WTC11 (cell line): ENCODE results near the gene MACO1. TPM values are rescaled to one million over a fixed set of nuclear protein-coding genes. Genes with fewer than 3 reads are reported as not detected.

ENCODE experiments used
- ATAC-seq: fragments of 200-7000 bp; cut with Tn5 transposase; 2 replicates; pipeline ENCODE4 v1.10.0; 2021; ENCODE audit warnings: mild to moderate bottlenecking, moderate library complexity
- CTCF ChIA-PET: fragments of 300-600 bp; sonication (Branson Sonifier 250); formaldehyde crosslinking; loops from one replicate; lab custom pipeline; 2021; ENCODE audit warnings: antibody characterized with exemption; lab: Charles Lee
- POLR2A ChIA-PET: fragments of 350-600 bp; sonication (Branson Sonifier 250); formaldehyde crosslinking; loops from one replicate; lab custom pipeline; 2021; ENCODE audit warnings: antibody characterized with exemption; lab: Charles Lee
- DNase-seq: peaks from one replicate; pipeline ENCODE4 v3.0.0; 2021; ENCODE audit warnings: low spot score
- H3K27ac Mint-ChIP-seq: 2 replicates; pipeline ENCODE4 v1.8.0; 2021; ENCODE audit warnings: mixed read lengths
- H3K27me3 Mint-ChIP-seq: 2 replicates; pipeline ENCODE4 v1.8.0; 2021; ENCODE audit warnings: low read depth, mild to moderate bottlenecking, moderate library complexity, mixed read lengths
- H3K36me3 Mint-ChIP-seq: 2 replicates; pipeline ENCODE4 v1.8.0; 2021; ENCODE audit warnings: mixed read lengths
- H3K4me1 Mint-ChIP-seq: 2 replicates; pipeline ENCODE4 v1.8.0; 2022; ENCODE audit warnings: mixed read lengths
- H3K4me3 Mint-ChIP-seq: 2 replicates; pipeline ENCODE4 v1.8.0; 2021; ENCODE audit warnings: mild to moderate bottlenecking, moderate library complexity, mixed read lengths
- H3K9me3 Mint-ChIP-seq: 2 replicates; pipeline ENCODE4 v1.8.0; 2021; ENCODE audit warnings: mixed read lengths
- AR ChIP-seq: fragments of 250-450 bp; sonication (Bioruptor Pico); IDR thresholded peaks from 2 replicates; pipeline ENCODE4 v1.9.0; 2021; ENCODE audit warnings: mild to moderate bottlenecking
- E2F4 ChIP-seq: sonication (generic); formaldehyde crosslinking; IDR thresholded peaks from 2 replicates; pipeline ENCODE4 v1.8.1; 2022; ENCODE audit warnings: low read depth, mild to moderate bottlenecking, moderate library complexity, missing genetic modification reagents, borderline replicate concordance
- NFE2L1 ChIP-seq: sonication (generic); formaldehyde crosslinking; IDR thresholded peaks from 2 replicates; pipeline ENCODE4 v1.8.1; 2023; ENCODE audit warnings: missing genetic modification reagents
- NR2C2 ChIP-seq: sonication (generic); formaldehyde crosslinking; IDR thresholded peaks from 2 replicates; pipeline ENCODE4 v1.8.0; 2022; ENCODE audit warnings: mild to moderate bottlenecking, missing genetic modification reagents
- NR3C1 ChIP-seq: sonication (generic); formaldehyde crosslinking; conservative IDR thresholded peaks from 2 replicates; pipeline ENCODE4 v1.8.1; 2023; ENCODE audit warnings: low read depth, mild to moderate bottlenecking, missing genetic modification reagents
- SMAD3 ChIP-seq: sonication (generic); formaldehyde crosslinking; IDR thresholded peaks from 2 replicates; pipeline ENCODE4 v1.8.0; 2022; ENCODE audit warnings: missing genetic modification reagents, mild to moderate bottlenecking, borderline replicate concordance
- TP53 ChIP-seq: sonication (generic); formaldehyde crosslinking; IDR thresholded peaks from 2 replicates; pipeline ENCODE4 v1.8.1; 2023; ENCODE audit warnings: mild to moderate bottlenecking, missing genetic modification reagents
- ZBTB43 ChIP-seq: sonication (generic); formaldehyde crosslinking; IDR thresholded peaks from 2 replicates; pipeline ENCODE4 v1.8.1; 2023; ENCODE audit warnings: mild to moderate bottlenecking, missing genetic modification reagents
- ZMAT4 ChIP-seq: fragments of 250-450 bp; sonication (Bioruptor Pico); IDR thresholded peaks from 2 replicates; pipeline ENCODE4 v1.9.0; 2021; ENCODE audit warnings: mild to moderate bottlenecking
- ZNF396 ChIP-seq: fragments of 250-450 bp; sonication (Bioruptor Pico); IDR thresholded peaks from 2 replicates; pipeline ENCODE4 v1.8.0; 2021; ENCODE audit warnings: mild to moderate bottlenecking, moderate library complexity, borderline replicate concordance
- ZNF416 ChIP-seq: fragments of 250-450 bp; sonication (Bioruptor Pico); IDR thresholded peaks from 2 replicates; pipeline ENCODE4 v1.9.0; 2021; ENCODE audit warnings: mild to moderate bottlenecking, inconsistent platforms
- ZNF423 ChIP-seq: fragments of 250-450 bp; sonication (Bioruptor Pico); IDR thresholded peaks from 2 replicates; pipeline ENCODE4 v2.1.2; 2022; ENCODE audit warnings: mild to moderate bottlenecking, moderate library complexity
- ZNF425 ChIP-seq: fragments of 250-450 bp; sonication (Bioruptor Pico); conservative IDR thresholded peaks from 2 replicates; pipeline ENCODE4 v1.9.0; 2021; ENCODE audit warnings: mild to moderate bottlenecking
- ZNF671 ChIP-seq: fragments of 250-450 bp; sonication (Bioruptor Pico); IDR thresholded peaks from 2 replicates; pipeline ENCODE4 v1.8.0; 2021; ENCODE audit warnings: mild to moderate bottlenecking
- total RNA-seq: library from RNA; stranded (reverse); gene quantifications from 3 replicates; pipeline ENCODE4 v1.2.3, GENCODE V29; 2021
- TF ChIP-seq, protein P1 (sequence below): sonication (generic); formaldehyde crosslinking; IDR thresholded peaks from 2 replicates; pipeline ENCODE4 v1.8.0; 2022; ENCODE audit warnings: mild to moderate bottlenecking, missing genetic modification reagents
- TF ChIP-seq, protein P2 (sequence below): fragments of 250-450 bp; sonication (Bioruptor Pico); IDR thresholded peaks from 2 replicates; pipeline ENCODE4 v1.9.0; 2021; ENCODE audit warnings: mild to moderate bottlenecking, borderline replicate concordance
- TF ChIP-seq, protein P3 (sequence below): sonication (generic); formaldehyde crosslinking; IDR thresholded peaks from 2 replicates; pipeline ENCODE4 v1.8.1; 2023; ENCODE audit warnings: mild to moderate bottlenecking, missing genetic modification reagents, moderate library complexity

Gene MACO1
- total RNA-seq, 1 experiment from 2014 or later, result 9.5 TPM

- Mint-ChIP-seq H3K4me3 (no peak overlapping the region), H3K27ac (0 out of 2 replicates have a peak overlapping the region, but pooled peaks have one; percentile 29), H3K36me3 (no peaks in the 10 kb centered on the region), H3K4me1 (peaks cover 31% of the 10 kb centered on the region), H3K27me3 (no peaks in the 10 kb centered on the region), H3K9me3 (no peaks in the 10 kb centered on the region)
- ChIA-PET POLR2A (no interaction called here), CTCF (interaction anchor here (1.2 kb wide), 1 partner anchor 18 kb away, joined by 7 read pairs; no protein-coding TSS in a partner anchor)
- DNase-seq (no peak), ATAC-seq (no peak)
- no peak for TF ChIP-seq TP53 (CRISPR knock-in tag)
- TF ChIP-seq NR3C1 (CRISPR knock-in tag), result no peak
- no peak for TF ChIP-seq NFE2L1 (CRISPR knock-in tag)
- TF ChIP-seq AR (CRISPR knock-in tag), result no peak
- no peak for TF ChIP-seq ZNF423 (CRISPR knock-in tag)
- TF ChIP-seq, protein P1, sequence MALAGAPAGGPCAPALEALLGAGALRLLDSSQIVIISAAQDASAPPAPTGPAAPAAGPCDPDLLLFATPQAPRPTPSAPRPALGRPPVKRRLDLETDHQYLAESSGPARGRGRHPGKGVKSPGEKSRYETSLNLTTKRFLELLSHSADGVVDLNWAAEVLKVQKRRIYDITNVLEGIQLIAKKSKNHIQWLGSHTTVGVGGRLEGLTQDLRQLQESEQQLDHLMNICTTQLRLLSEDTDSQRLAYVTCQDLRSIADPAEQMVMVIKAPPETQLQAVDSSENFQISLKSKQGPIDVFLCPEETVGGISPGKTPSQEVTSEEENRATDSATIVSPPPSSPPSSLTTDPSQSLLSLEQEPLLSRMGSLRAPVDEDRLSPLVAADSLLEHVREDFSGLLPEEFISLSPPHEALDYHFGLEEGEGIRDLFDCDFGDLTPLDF (CRISPR knock-in tag), result no peak
- no peak for TF ChIP-seq ZNF416 (CRISPR knock-in tag)
- no peak for TF ChIP-seq ZNF671 (CRISPR knock-in tag)
- TF ChIP-seq, protein P2, sequence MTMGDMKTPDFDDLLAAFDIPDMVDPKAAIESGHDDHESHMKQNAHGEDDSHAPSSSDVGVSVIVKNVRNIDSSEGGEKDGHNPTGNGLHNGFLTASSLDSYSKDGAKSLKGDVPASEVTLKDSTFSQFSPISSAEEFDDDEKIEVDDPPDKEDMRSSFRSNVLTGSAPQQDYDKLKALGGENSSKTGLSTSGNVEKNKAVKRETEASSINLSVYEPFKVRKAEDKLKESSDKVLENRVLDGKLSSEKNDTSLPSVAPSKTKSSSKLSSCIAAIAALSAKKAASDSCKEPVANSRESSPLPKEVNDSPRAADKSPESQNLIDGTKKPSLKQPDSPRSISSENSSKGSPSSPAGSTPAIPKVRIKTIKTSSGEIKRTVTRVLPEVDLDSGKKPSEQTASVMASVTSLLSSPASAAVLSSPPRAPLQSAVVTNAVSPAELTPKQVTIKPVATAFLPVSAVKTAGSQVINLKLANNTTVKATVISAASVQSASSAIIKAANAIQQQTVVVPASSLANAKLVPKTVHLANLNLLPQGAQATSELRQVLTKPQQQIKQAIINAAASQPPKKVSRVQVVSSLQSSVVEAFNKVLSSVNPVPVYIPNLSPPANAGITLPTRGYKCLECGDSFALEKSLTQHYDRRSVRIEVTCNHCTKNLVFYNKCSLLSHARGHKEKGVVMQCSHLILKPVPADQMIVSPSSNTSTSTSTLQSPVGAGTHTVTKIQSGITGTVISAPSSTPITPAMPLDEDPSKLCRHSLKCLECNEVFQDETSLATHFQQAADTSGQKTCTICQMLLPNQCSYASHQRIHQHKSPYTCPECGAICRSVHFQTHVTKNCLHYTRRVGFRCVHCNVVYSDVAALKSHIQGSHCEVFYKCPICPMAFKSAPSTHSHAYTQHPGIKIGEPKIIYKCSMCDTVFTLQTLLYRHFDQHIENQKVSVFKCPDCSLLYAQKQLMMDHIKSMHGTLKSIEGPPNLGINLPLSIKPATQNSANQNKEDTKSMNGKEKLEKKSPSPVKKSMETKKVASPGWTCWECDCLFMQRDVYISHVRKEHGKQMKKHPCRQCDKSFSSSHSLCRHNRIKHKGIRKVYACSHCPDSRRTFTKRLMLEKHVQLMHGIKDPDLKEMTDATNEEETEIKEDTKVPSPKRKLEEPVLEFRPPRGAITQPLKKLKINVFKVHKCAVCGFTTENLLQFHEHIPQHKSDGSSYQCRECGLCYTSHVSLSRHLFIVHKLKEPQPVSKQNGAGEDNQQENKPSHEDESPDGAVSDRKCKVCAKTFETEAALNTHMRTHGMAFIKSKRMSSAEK (CRISPR knock-in tag), result no peak
- TF ChIP-seq, protein P3, sequence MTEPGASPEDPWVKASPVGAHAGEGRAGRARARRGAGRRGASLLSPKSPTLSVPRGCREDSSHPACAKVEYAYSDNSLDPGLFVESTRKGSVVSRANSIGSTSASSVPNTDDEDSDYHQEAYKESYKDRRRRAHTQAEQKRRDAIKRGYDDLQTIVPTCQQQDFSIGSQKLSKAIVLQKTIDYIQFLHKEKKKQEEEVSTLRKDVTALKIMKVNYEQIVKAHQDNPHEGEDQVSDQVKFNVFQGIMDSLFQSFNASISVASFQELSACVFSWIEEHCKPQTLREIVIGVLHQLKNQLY, result no peak
- TF ChIP-seq ZBTB43 (CRISPR knock-in tag), result no peak
- TF ChIP-seq NR2C2 (CRISPR knock-in tag), result no peak
- TF ChIP-seq SMAD3 (CRISPR knock-in tag), result no peak
- TF ChIP-seq ZNF396 (CRISPR knock-in tag), result no peak
- TF ChIP-seq ZMAT4, result no peak
- no peak for TF ChIP-seq ZNF425 (CRISPR knock-in tag)
- no peak for TF ChIP-seq E2F4 (CRISPR knock-in tag)
Observed at GRCh38 chr1:25484096-25484495, 53.4 kb downstream of the MACO1 start.
